ENCODE data around the gene DQX1. TPM values are rescaled to one million over a fixed set of nuclear protein-coding genes. Genes with fewer than 3 reads are reported as not detected.
A peak's percentile ranks its signal among the peaks of the same experiment; 100 is the strongest.

Gene DQX1
- total and polyA plus RNA-seq, 7 donors = 0.19 to 0.27 (median 0.27) TPM; not detected in 4

DNA sequence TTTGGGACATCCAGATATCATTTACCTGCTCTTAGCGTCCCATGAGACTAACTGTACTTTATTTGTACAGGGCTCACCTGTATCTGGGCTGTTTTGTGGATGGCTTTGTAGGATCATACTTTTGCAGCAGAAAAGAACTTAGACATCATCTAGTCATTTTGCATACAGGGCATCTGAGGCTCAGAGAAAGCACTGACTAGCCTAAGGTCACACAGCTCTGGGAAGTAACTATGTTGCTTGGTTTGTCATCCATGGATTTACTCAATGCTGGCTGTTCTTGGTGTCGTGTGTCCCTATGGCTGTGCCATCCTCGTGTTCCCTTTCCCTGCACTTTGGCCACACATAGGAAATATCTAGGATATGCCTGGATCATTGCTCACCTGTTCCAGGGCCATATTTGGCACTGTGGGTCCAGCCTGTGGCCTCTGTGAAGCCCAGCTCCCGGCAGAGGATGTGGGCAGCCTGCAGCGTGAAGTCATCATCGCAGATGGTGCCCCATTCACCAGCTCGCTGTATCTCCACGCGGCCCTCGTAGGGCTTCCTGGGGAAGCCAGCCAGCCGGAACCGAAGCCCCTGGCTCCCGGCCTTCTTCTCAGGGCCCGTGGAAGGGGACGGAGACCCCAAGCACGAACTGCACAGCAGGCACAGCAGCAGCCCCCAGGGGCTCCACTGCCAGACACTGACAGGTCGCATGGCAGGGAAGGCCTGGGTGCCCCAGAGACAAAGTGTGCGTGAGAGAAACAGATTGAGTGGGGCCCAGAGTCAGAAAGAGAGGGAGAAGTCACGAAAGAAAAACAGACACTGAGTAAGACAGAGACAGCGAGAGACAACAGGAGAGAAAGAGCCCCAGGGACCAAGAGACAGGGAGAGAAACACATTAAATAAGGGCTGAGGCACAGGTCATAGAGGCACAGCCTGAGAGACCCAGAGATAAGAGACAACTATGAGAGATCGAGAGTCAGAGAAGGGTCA lies 26.2 kb upstream of the DQX1 start:
- intact Hi-C loops (cut with DNase I) = no loop called here
- Histone ChIP-seq H3K4me1 (peaks cover 16% of the 10 kb centered on the region), H3K36me3 (ENCODE audit: insufficient read depth in 1 of 2, low read depth in 1 of 2) (no peaks in the 10 kb centered on the region), H3K27me3 (ENCODE audit: insufficient read depth in 3 of 3, low read length in 2 of 3) (peaks cover 0 to 67% (median 16%) of the 10 kb centered on the region in 3 donors), H3K9me3 (no peaks in the 10 kb centered on the region), H3K4me3 (no peak overlapping the region), H3K27ac (no peak overlapping the region)
- no peak for ATAC-seq
- TF ChIP-seq, protein P1, sequence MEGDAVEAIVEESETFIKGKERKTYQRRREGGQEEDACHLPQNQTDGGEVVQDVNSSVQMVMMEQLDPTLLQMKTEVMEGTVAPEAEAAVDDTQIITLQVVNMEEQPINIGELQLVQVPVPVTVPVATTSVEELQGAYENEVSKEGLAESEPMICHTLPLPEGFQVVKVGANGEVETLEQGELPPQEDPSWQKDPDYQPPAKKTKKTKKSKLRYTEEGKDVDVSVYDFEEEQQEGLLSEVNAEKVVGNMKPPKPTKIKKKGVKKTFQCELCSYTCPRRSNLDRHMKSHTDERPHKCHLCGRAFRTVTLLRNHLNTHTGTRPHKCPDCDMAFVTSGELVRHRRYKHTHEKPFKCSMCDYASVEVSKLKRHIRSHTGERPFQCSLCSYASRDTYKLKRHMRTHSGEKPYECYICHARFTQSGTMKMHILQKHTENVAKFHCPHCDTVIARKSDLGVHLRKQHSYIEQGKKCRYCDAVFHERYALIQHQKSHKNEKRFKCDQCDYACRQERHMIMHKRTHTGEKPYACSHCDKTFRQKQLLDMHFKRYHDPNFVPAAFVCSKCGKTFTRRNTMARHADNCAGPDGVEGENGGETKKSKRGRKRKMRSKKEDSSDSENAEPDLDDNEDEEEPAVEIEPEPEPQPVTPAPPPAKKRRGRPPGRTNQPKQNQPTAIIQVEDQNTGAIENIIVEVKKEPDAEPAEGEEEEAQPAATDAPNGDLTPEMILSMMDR (IDR thresholded peaks at IDR 0.05) = no peak
- WGBS, 3 donors = 79 to 82% (median 79%) methylated on average over 21 of the region's 21 CpGs
- DNase-seq = no peak

- H3K27ac ChIP-seq = no peak overlapping the region
- no peaks in the 10 kb centered on the region for H3K9me3 ChIP-seq
- peaks cover 0 to 67% (median 14%) of the 10 kb centered on the region in 3 donors for H3K27me3 ChIP-seq (ENCODE audit: insufficient read depth in 3 of 3, low read length in 2 of 3)
- DNase-seq (no peak), ATAC-seq (no peak)
- intact Hi-C loops (cut with DNase I) = no loop called here
- no peak overlapping the region for H3K4me3 ChIP-seq
- H3K4me1 ChIP-seq = peaks cover 16% of the 10 kb centered on the region
- TF ChIP-seq, protein P1 (IDR thresholded peaks at IDR 0.05) = no peak
- no peaks in the 10 kb centered on the region for H3K36me3 ChIP-seq (ENCODE audit: insufficient read depth in 1 of 2, low read depth in 1 of 2)
Measured at GRCh38 chr2:74551530-74551929, 25.5 kb upstream of the DQX1 start.

GRCh38 chr2:74550231-74550630 lies 24.2 kb upstream of the DQX1 start:
- peaks cover 12% of the 10 kb centered on the region for H3K4me1 ChIP-seq

DNA sequence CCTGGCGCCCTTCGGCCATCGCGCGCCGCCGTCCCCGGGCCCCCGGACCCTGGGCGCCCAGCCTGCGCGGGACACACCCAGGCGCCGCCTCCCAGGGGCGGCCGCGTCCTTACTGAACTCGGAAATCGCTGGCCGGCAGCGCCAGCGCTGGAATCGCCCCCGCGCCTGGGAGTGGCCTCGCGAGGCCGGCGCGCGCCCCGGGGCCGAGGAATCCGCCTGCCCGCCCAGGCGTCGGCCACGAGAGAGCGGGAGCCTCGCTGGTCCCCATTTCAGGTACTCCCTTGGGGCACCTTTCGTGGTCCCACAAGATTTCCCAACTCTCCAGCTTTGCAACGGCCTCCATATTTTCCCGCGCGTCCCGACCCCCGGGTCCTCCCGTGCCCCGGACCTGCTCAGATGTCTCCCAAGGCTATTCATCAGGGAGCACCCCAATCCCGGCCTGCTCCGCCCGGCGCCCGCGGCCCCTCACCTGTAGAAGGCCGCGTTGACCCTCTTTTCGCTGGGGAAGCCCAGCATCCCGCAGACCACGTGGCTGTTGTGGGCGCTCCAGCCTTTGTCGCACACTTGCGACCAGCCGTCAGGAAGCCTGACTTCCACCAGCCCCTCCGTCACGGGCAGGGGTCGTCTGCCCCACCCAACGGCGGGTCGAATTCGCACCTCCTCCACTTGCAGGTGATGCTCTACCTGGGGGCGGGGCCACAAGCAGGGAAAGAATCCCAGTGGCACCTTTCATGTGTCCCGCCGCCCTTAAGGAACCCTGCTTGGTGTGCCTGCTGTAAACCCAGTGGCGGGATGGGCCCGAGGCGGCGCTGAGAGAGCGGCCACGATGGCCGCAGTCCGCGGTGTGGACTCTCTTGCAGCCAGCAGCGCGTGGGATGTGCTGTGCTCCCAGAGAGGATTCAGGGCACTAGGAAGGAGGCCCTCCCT lies 23.1 kb upstream of the DQX1 start:
- Histone ChIP-seq H3K27ac (peak overlapping the region; percentile 60), H3K27me3 (ENCODE audit: insufficient read depth in 3 of 3, low read length in 2 of 3) (peaks cover 0 to 45% (median 7%) of the 10 kb centered on the region in 3 donors), H3K4me3 (peak overlapping the region; percentile 68), H3K4me1 (peaks cover 6% of the 10 kb centered on the region), H3K9me3 (no peaks in the 10 kb centered on the region), H3K36me3 (ENCODE audit: insufficient read depth in 1 of 2, low read depth in 1 of 2) (no peaks in the 10 kb centered on the region)
- 4 to 8% (median 4%) methylated on average over 54 to 85 of the region's 85 CpGs for WGBS, 3 donors
- DNase-seq (peak; percentile 76 to 79), ATAC-seq (peak; percentile 67 to 80 (median 72))
- intact Hi-C loops (cut with DNase I) = no loop called here
- TF ChIP-seq, protein P1 (IDR thresholded peaks at IDR 0.05) = no peak

More at GRCh38 chr2:74550231-74550630, 24.2 kb upstream of the DQX1 start:
- peaks cover 0 to 55% (median 14%) of the 10 kb centered on the region in 3 donors for H3K27me3 ChIP-seq (ENCODE audit: insufficient read depth in 3 of 3, low read length in 2 of 3)
- 89 to 91% (median 90%) methylated on average over 7 of the region's 7 CpGs for WGBS, 3 donors
- intact Hi-C loops (cut with DNase I) = no loop called here
- TF ChIP-seq, protein P1 (IDR thresholded peaks at IDR 0.05) = no peak
- H3K36me3 ChIP-seq (ENCODE audit: insufficient read depth in 1 of 2, low read depth in 1 of 2) = no peaks in the 10 kb centered on the region
- DNase-seq = no peak
- no peak for ATAC-seq
- H3K27ac ChIP-seq = no peak overlapping the region
- H3K9me3 ChIP-seq = no peaks in the 10 kb centered on the region
- H3K4me3 ChIP-seq = no peak overlapping the region

Data from psoas muscle (tissue), 8 donors.